Body of pancreas (tissue), 4 donors: ENCODE data around the gene NR2C2AP.

Experiments used
- POLR2A ChIP-seq, 3 donors: fragments of 450-650 bp; IDR thresholded peaks; one replicate each; pipeline ENCODE4 v1.6.1; 2016; ENCODE audit warnings: antibody characterized with exemption in 3 of 3, mild to moderate bottlenecking in 2 of 3
- TF ChIP-seq, protein P1 (sequence below), 7 experiments: fragments of 450-650 bp in 4 of 7; fragments of 200-600 bp in 3 of 7; sonication (generic) in 3 of 7; IDR thresholded peaks; one replicate each; pipeline ENCODE4 v1.5.1; 2016 to 2019; ENCODE audit warnings: antibody characterized with exemption in 7 of 7

GRCh38 chr19:19236173-19236572 is 33.0 kb upstream of the NR2C2AP start:
- TF ChIP-seq, protein P1, sequence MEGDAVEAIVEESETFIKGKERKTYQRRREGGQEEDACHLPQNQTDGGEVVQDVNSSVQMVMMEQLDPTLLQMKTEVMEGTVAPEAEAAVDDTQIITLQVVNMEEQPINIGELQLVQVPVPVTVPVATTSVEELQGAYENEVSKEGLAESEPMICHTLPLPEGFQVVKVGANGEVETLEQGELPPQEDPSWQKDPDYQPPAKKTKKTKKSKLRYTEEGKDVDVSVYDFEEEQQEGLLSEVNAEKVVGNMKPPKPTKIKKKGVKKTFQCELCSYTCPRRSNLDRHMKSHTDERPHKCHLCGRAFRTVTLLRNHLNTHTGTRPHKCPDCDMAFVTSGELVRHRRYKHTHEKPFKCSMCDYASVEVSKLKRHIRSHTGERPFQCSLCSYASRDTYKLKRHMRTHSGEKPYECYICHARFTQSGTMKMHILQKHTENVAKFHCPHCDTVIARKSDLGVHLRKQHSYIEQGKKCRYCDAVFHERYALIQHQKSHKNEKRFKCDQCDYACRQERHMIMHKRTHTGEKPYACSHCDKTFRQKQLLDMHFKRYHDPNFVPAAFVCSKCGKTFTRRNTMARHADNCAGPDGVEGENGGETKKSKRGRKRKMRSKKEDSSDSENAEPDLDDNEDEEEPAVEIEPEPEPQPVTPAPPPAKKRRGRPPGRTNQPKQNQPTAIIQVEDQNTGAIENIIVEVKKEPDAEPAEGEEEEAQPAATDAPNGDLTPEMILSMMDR (IDR thresholded peaks at IDR 0.05) = no peak
- no peak for TF ChIP-seq POLR2A (IDR thresholded peaks at IDR 0.05)
